Transverse colon (tissue), 4 donors: ENCODE data around the gene CRY1. TPM values are rescaled to one million over a fixed set of nuclear protein-coding genes. Genes with fewer than 3 reads are reported as not detected.
A peak's percentile ranks its signal among the peaks of the same experiment; 100 is the strongest.

Experiments
- DNase-seq: peaks from one replicate; pipeline ENCODE4 v3.0.0-alpha.2; 2019
- H3K27ac ChIP-seq, 4 donors: fragments of 200-600 bp; sonication (generic); 2 replicates each; pipeline ENCODE4 v1.5.1; 2016 to 2018; ENCODE audit warnings: inconsistent platforms in 4 of 4
- H3K27me3 ChIP-seq: fragments of 200-600 bp; sonication (generic); 2 replicates; pipeline ENCODE4 v1.5.1; 2017; ENCODE audit warnings: inconsistent platforms
- H3K36me3 ChIP-seq, 4 donors: fragments of 200-600 bp; sonication (generic); 2 replicates each; pipeline ENCODE4 v1.5.1; 2017 to 2019; ENCODE audit warnings: inconsistent platforms in 4 of 4
- H3K4me1 ChIP-seq, 4 donors: fragments of 200-600 bp; sonication (generic); 2 replicates each; pipeline ENCODE4 v1.5.1; 2017 to 2020; ENCODE audit warnings: inconsistent platforms in 4 of 4
- H3K4me3 ChIP-seq, 4 donors: fragments of 200-600 bp; sonication (generic); 1 replicate in 1 of 4; 2 replicates in 3 of 4; pipeline versions ENCODE4 v1.5.1 to v1.6.1; 2017 to 2019; ENCODE audit warnings: inconsistent platforms in 4 of 4
- H3K9me3 ChIP-seq, 2 donors: fragments of 200-600 bp; sonication (generic); 2 replicates each; pipeline ENCODE4 v1.5.1; 2017 to 2019; ENCODE audit warnings: inconsistent platforms in 2 of 2
- EP300 ChIP-seq: sonication (generic); formaldehyde crosslinking; IDR thresholded peaks from one replicate; pipeline ENCODE4 v1.6.1; 2017; ENCODE audit warnings: antibody characterized with exemption, low read depth
- POLR2A ChIP-seq: fragments of 450-650 bp; IDR thresholded peaks from one replicate; pipeline ENCODE4 v1.6.1; 2016; ENCODE audit warnings: antibody characterized with exemption, mild to moderate bottlenecking, moderate library complexity
- POLR2AphosphoS5 ChIP-seq, 3 donors: sonication (generic); formaldehyde crosslinking; IDR thresholded peaks; one replicate each; pipeline ENCODE4 v1.6.1; 2016; ENCODE audit warnings: antibody characterized with exemption in 3 of 3
- WGBS, 2 donors: methylation state at CpG; one replicate each; pipeline ENCODE4 v1.1.5; 2018; ENCODE audit warnings: low coverage in 1 of 2; 5-methylcytosine and 5-hydroxymethylcytosine counted together
- in situ Hi-C, 4 donors: fragments of 200-750 bp; cut with MboI; loops; one replicate each; pipeline versions ENCODE4 v1.15.0 to v1.15.1; 2017; ENCODE audit warnings: low sequenced_read_pairs in 3 of 4, low pct_ligation_motif_present in 1 of 4, low pct_unique_long_range_greater_than_20kb in 1 of 4
- intact Hi-C: fragments of 100-400 bp; cut with DNase I; formaldehyde crosslinking; loops from one replicate; pipeline ENCODE4 v1.15.1; 2023; ENCODE audit warnings: low total_unique reads
- total RNA-seq, 4 donors: library from RNA; depleted of rRNA; stranded (reverse); fragments of >200 nt; gene quantifications; one replicate each; pipeline ENCODE4 v1.1.0, GENCODE V29; 2016
- TF ChIP-seq, protein P1 (sequence below), 5 experiments: fragments of 200-600 bp in 3 of 5; fragments of 450-650 bp in 2 of 5; sonication (generic) in 3 of 5; IDR thresholded peaks; 1 replicate in 2 of 5; 2 replicates in 3 of 5; pipeline ENCODE4 v1.5.1; 2016 to 2017; ENCODE audit warnings: antibody characterized with exemption in 5 of 5, inconsistent platforms in 3 of 5, mild to moderate bottlenecking in 2 of 5, moderate library complexity in 1 of 5

Gene CRY1
- total RNA-seq, 4 donors from 2014 or later = 10.1 to 71.8 (median 21.0) TPM

DNA sequence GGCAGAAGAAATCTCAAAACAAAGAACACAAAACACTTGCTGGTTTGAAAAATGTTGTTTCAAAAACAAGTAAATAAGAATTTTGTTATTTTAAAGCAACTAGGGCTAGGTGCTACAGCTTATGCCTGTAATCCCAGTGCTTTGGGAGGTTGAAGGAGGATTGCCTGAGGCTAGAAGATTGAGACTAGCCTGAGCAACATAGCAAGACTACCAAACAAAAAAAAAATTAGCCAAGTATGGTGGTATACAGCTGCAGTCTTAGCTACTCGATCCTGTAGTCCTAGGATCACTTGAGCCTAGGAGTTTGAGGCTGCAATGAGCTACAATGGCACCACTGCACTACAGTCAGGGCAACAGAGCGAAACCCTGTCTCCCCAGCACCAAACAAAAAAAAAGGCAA, 73.8 kb downstream of the CRY1 start:
- in situ Hi-C loops (no loop called here), intact Hi-C loops (no loop called here)
- Histone ChIP-seq H3K36me3 (no peaks in the 10 kb centered on the region), H3K9me3 (no peaks in the 10 kb centered on the region), H3K4me1 (no peaks in the 10 kb centered on the region), H3K27ac (no peak overlapping the region), H3K27me3 (no peaks in the 10 kb centered on the region), H3K4me3 (no peak overlapping the region)
- 98 to 100% methylated on average over 2 of the region's 2 CpGs for WGBS, 2 donors
- TF ChIP-seq POLR2A (no peak), EP300 (no peak), POLR2AphosphoS5 (IDR thresholded peaks at IDR 0.05) (no peak)
- TF ChIP-seq, protein P1, sequence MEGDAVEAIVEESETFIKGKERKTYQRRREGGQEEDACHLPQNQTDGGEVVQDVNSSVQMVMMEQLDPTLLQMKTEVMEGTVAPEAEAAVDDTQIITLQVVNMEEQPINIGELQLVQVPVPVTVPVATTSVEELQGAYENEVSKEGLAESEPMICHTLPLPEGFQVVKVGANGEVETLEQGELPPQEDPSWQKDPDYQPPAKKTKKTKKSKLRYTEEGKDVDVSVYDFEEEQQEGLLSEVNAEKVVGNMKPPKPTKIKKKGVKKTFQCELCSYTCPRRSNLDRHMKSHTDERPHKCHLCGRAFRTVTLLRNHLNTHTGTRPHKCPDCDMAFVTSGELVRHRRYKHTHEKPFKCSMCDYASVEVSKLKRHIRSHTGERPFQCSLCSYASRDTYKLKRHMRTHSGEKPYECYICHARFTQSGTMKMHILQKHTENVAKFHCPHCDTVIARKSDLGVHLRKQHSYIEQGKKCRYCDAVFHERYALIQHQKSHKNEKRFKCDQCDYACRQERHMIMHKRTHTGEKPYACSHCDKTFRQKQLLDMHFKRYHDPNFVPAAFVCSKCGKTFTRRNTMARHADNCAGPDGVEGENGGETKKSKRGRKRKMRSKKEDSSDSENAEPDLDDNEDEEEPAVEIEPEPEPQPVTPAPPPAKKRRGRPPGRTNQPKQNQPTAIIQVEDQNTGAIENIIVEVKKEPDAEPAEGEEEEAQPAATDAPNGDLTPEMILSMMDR (IDR thresholded peaks at IDR 0.05) = no peak
- DNase-seq = no peak

DNA sequence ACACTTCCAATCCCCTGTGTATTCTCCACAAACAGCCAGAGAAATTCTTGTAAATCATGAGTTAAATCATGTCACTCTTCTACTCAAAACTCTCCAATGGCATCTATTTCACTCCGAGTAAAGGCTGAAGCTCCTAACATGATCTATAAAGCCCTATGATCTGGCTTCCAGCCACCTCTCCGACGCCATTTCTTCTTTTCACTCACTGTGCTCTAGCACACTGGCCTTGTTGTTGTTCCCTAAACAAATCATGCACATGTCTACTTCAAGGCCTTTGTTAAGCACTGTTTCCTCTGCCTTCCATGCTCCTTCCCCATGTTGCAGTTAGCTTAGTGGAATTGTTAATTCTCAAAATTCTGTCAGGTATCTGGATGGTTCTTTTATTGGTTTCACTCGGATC, 76.3 kb downstream of the CRY1 start:
- intact Hi-C loops = no loop called here
- Histone ChIP-seq H3K27me3 (no peaks in the 10 kb centered on the region), H3K4me1 (no peaks in the 10 kb centered on the region), H3K27ac (no peak overlapping the region), H3K36me3 (no peaks in the 10 kb centered on the region), H3K4me3 (no peak overlapping the region), H3K9me3 (no peaks in the 10 kb centered on the region)
- WGBS, 2 donors = 87 to 92% methylated on average over 4 of the region's 4 CpGs
- TF ChIP-seq POLR2AphosphoS5 (IDR thresholded peaks at IDR 0.05) (no peak), EP300 (no peak), POLR2A (no peak)
- TF ChIP-seq, protein P1 (IDR thresholded peaks at IDR 0.05) = no peak
- no peak for DNase-seq
- in situ Hi-C loops = no loop called here

DNA sequence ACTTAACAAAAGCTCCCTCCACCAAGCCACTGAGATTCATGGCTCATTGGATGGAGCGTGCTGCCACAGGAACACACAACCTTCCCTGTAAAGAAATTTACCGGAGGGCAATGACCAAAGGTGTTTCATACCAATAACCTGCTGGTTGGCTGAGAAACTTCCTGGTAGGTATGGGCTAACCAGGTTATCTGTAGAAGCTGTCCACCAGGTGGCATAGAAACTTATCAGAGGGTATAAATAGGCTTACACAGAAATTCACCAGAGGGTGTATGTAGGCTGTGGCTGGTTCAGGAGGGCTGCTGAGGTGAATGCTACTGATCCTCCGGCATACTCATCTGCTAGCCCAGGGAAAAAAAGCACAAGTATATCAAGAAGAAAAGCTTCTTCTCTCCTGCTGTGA, 79.3 kb downstream of the CRY1 start:
- in situ Hi-C loops = no loop called here
- intact Hi-C loops = no loop called here

DNA sequence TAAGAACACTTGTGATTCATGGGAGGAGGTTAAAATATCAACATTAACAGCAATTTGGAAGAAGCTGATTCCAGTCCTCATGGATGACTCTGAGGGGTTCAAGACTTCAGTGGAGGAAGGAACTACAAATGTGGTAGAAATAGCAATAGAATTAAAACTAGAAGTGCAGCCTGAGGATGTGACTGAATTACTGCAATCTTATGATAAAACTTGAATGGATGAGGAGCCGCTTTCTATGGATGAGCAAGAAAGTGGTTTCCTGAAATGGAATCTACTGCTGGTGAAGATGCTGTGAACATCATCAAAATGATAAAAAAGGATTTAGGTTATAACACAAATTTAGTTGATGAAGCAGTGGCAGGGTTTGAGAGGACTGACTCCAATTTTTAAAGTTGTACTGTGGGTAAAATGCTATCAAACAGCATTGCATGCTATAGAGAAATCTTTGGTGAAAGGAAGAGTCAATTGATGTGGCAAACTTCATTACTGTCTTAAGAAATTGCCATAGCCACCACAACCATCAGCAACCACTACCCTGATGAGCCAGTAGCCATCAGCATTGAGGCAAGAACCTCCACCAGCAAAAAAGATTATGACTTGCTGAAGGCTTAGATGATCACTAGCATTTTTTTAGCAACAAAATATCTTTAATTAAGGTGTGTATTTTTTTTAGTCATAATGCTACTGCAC, 80.5 kb downstream of the CRY1 start:
- intact Hi-C loops (no loop called here), in situ Hi-C loops (no loop called here)
- WGBS, 2 donors = 83 to 90% methylated on average over 1 of the region's 1 CpG
- no peak for DNase-seq
- no peaks in the 10 kb centered on the region for H3K4me1 ChIP-seq
- no peak overlapping the region for H3K27ac ChIP-seq
- no peak overlapping the region for H3K4me3 ChIP-seq
- no peaks in the 10 kb centered on the region for H3K27me3 ChIP-seq
- TF ChIP-seq POLR2A (no peak), EP300 (no peak), POLR2AphosphoS5 (IDR thresholded peaks at IDR 0.05) (no peak)
- TF ChIP-seq, protein P1 (IDR thresholded peaks at IDR 0.05) = no peak
- H3K36me3 ChIP-seq = no peaks in the 10 kb centered on the region
- H3K9me3 ChIP-seq = no peaks in the 10 kb centered on the region

More for the DNA sequence above, 79.3 kb downstream of the CRY1 start:
- Histone ChIP-seq H3K4me3 (no peak overlapping the region), H3K27ac (no peak overlapping the region), H3K9me3 (no peaks in the 10 kb centered on the region), H3K4me1 (no peaks in the 10 kb centered on the region), H3K27me3 (no peaks in the 10 kb centered on the region), H3K36me3 (no peaks in the 10 kb centered on the region)
- DNase-seq = peak; percentile 34
- no peak for TF ChIP-seq EP300
- TF ChIP-seq, protein P1 (IDR thresholded peaks at IDR 0.05) = peak; percentile 20 to 67 (median 46)
- 38% methylated on average over 3 of the region's 3 CpGs; no CpG with 5 or more reads in 1 of the 2 donors for WGBS, 2 donors
